Neural progenitor cell (in vitro differentiated cells): ENCODE data around the gene SV2B. TPM values are rescaled to one million over a fixed set of nuclear protein-coding genes. Genes with fewer than 3 reads are reported as not detected.

Source experiments
- DNase-seq: peaks from one replicate; pipeline ENCODE4 v3.0.0-alpha.2; 2016; ENCODE audit warnings: low spot score
- H2AFZ ChIP-seq: fragments of 200-600 bp; sonication (generic); replicated peaks from 2 replicates; pipeline ENCODE4 v1.6.1; 2016; ENCODE audit warnings: antibody characterized with exemption
- H3F3A ChIP-seq: fragments of 200-600 bp; sonication (generic); 2 replicates; pipeline ENCODE4 v1.6.1; 2016; ENCODE audit warnings: antibody characterized with exemption, low read depth
- H3K27ac ChIP-seq: fragments of 200-600 bp; sonication (generic); 2 replicates; pipeline ENCODE4 v1.5.1; 2016; ENCODE audit warnings: mild to moderate bottlenecking
- H3K27me3 ChIP-seq: fragments of 200-600 bp; sonication (generic); 2 replicates; pipeline ENCODE4 v1.6.1; 2016; ENCODE audit warnings: mild to moderate bottlenecking, moderate library complexity
- H3K36me3 ChIP-seq: fragments of 200-600 bp; sonication (generic); 2 replicates; pipeline ENCODE4 v1.5.1; 2016
- H3K4me1 ChIP-seq: fragments of 200-600 bp; sonication (generic); 2 replicates; pipeline ENCODE4 v1.6.1; 2016; ENCODE audit warnings: mixed run types
- H3K4me2 ChIP-seq: fragments of 200-600 bp; sonication (generic); 2 replicates; pipeline ENCODE4 v1.6.1; 2016
- H3K4me3 ChIP-seq: fragments of 200-600 bp; sonication (generic); 2 replicates; pipeline ENCODE4 v1.5.1; 2016
- H3K79me2 ChIP-seq: fragments of 200-600 bp; sonication (generic); 2 replicates; pipeline ENCODE4 v1.6.1; 2016; ENCODE audit warnings: low read depth
- H3K9ac ChIP-seq: fragments of 200-600 bp; sonication (generic); 2 replicates; pipeline ENCODE4 v1.6.1; 2016
- H3K9me3 ChIP-seq: fragments of 200-600 bp; sonication (generic); 2 replicates; pipeline ENCODE4 v1.5.1; 2016; ENCODE audit warnings: low read depth
- H4K20me1 ChIP-seq: fragments of 200-600 bp; sonication (generic); 2 replicates; pipeline ENCODE4 v1.6.1; 2016; ENCODE audit warnings: low read depth
- H3K27ac Mint-ChIP-seq: 3 replicates; pipeline ENCODE4 v1.8.0; 2021; ENCODE audit warnings: mixed read lengths
- H3K27me3 Mint-ChIP-seq: 2 replicates; pipeline ENCODE4 v1.8.0; 2022; ENCODE audit warnings: low read depth, mild to moderate bottlenecking, inconsistent platforms, moderate library complexity, mixed read lengths; ENCODE audit not compliant: insufficient read depth
- H3K36me3 Mint-ChIP-seq: 3 replicates; pipeline ENCODE4 v1.8.0; 2021; ENCODE audit warnings: mixed read lengths
- H3K4me1 Mint-ChIP-seq: 3 replicates; pipeline ENCODE4 v1.8.0; 2021; ENCODE audit warnings: mixed read lengths
- H3K4me3 Mint-ChIP-seq: 3 replicates; pipeline ENCODE4 v1.8.0; 2021; ENCODE audit warnings: mild to moderate bottlenecking, moderate library complexity, mixed read lengths
- H3K9me3 Mint-ChIP-seq: 3 replicates; pipeline ENCODE4 v1.8.0; 2020; ENCODE audit warnings: mixed read lengths
- EZH2 ChIP-seq: fragments of 200-600 bp; sonication (generic); IDR thresholded peaks from 2 replicates; pipeline ENCODE4 v1.6.1; 2017; ENCODE audit warnings: antibody characterized with exemption, mild to moderate bottlenecking, moderate library complexity
- EZH2phosphoT487 ChIP-seq: fragments of 200-600 bp; sonication (generic); IDR thresholded peaks from 2 replicates; pipeline ENCODE4 v1.6.1; 2017; ENCODE audit warnings: antibody characterized with exemption
- total RNA-seq: library from RNA; depleted of rRNA; stranded (reverse); fragments of >200 nt; gene quantifications from 2 replicates; pipeline ENCODE4 v1.2.3, GENCODE V29; 2015; ENCODE audit warnings: low replicate concordance
- TF ChIP-seq, protein P1 (sequence below): fragments of 200-600 bp; sonication (generic); IDR thresholded peaks from 2 replicates; pipeline ENCODE4 v1.5.1; 2017; ENCODE audit warnings: antibody characterized with exemption, mild to moderate bottlenecking

The SV2B gene
- total RNA-seq, 1 donor from 2014 or later, result 0.02 TPM

DNA sequence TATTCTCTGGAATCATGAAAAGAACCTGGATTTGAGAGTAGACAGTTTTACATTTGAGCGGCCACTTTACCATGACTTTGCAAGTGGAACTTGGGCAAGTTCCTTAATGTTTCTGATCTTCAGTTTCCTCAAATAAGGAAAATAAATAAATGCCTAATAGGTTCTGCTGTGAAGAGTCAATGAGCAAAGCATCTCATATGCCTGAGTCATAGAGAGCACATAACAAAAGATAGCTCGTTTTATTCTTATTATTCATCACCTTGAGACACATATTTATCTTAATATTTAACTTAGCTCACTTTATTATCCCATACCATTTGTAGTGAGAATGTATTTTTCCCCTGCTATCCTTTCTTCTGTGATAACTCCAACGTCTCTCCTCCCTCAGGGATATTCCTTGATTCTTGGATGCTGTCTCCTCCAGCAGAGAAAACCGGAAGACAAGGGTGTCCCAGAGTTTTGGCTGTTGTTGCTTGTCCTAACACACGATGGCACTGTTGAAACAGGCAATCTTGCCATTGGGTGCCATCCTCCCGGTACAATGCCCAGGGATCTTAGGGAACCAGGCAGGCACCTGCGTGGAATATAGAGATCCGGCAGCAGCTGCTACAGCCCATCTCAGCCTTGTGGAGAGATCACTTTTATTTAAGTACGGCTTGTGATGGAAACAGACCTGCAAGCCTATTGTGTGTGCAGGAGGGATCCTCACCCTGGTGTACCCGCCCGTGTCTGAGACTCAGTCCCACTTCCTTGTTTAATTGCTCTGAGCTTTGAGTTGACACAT, 44.3 kb upstream of the SV2B start:
- peak; percentile 88 for DNase-seq
- Histone ChIP-seq H3F3A (no peaks in the 10 kb centered on the region), H3K36me3 (no peaks in the 10 kb centered on the region), H3K27ac (no peak overlapping the region), H3K4me1 (no peaks in the 10 kb centered on the region), H2AFZ (peak overlapping the region; percentile 64), H4K20me1 (no peaks in the 10 kb centered on the region), H3K4me3 (no peak overlapping the region), H3K27me3 (peaks cover 70% of the 10 kb centered on the region), H3K9ac (no peak overlapping the region), H3K9me3 (no peaks in the 10 kb centered on the region), H3K79me2 (no peaks in the 10 kb centered on the region), H3K4me2 (peak overlapping the region; percentile 44)
- Mint-ChIP-seq H3K4me3 (no peak overlapping the region), H3K27me3 (peaks cover 20% of the 10 kb centered on the region), H3K9me3 (no peaks in the 10 kb centered on the region), H3K36me3 (no peaks in the 10 kb centered on the region), H3K27ac (no peak overlapping the region), H3K4me1 (no peaks in the 10 kb centered on the region)
- TF ChIP-seq, protein P1, sequence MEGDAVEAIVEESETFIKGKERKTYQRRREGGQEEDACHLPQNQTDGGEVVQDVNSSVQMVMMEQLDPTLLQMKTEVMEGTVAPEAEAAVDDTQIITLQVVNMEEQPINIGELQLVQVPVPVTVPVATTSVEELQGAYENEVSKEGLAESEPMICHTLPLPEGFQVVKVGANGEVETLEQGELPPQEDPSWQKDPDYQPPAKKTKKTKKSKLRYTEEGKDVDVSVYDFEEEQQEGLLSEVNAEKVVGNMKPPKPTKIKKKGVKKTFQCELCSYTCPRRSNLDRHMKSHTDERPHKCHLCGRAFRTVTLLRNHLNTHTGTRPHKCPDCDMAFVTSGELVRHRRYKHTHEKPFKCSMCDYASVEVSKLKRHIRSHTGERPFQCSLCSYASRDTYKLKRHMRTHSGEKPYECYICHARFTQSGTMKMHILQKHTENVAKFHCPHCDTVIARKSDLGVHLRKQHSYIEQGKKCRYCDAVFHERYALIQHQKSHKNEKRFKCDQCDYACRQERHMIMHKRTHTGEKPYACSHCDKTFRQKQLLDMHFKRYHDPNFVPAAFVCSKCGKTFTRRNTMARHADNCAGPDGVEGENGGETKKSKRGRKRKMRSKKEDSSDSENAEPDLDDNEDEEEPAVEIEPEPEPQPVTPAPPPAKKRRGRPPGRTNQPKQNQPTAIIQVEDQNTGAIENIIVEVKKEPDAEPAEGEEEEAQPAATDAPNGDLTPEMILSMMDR, result peak; percentile 90
- TF ChIP-seq EZH2phosphoT487 (no peak), EZH2 (no peak)

GRCh38 chr15:91061230-91061629, 38.8 kb upstream of the SV2B start:
- peaks cover 9% of the 10 kb centered on the region for H3K4me1 ChIP-seq
- no peaks in the 10 kb centered on the region for H3K36me3 ChIP-seq
- H3K9me3 ChIP-seq, result no peaks in the 10 kb centered on the region
- no peaks in the 10 kb centered on the region for H4K20me1 ChIP-seq
- H3K27ac ChIP-seq, result no peak overlapping the region
- no peak overlapping the region for H3K4me3 ChIP-seq
- H3K79me2 ChIP-seq, result no peaks in the 10 kb centered on the region
- Mint-ChIP-seq H3K27ac (no peak overlapping the region), H3K36me3 (no peaks in the 10 kb centered on the region), H3K4me3 (no peak overlapping the region), H3K4me1 (no peaks in the 10 kb centered on the region), H3K9me3 (peaks cover 4% of the 10 kb centered on the region), H3K27me3 (peaks cover 7% of the 10 kb centered on the region)
- no peak overlapping the region for H2AFZ ChIP-seq
- H3F3A ChIP-seq, result peaks cover 6% of the 10 kb centered on the region
- TF ChIP-seq, protein P1, result no peak
- TF ChIP-seq EZH2 (no peak), EZH2phosphoT487 (no peak)
- no peak overlapping the region for H3K4me2 ChIP-seq
- DNase-seq, result no peak
- no peak overlapping the region for H3K9ac ChIP-seq
- peaks cover 34% of the 10 kb centered on the region for H3K27me3 ChIP-seq

- H3F3A ChIP-seq, result peaks cover 6% of the 10 kb centered on the region
- peaks cover 4% of the 10 kb centered on the region for H3K9me3 Mint-ChIP-seq
- no peak overlapping the region for H3K27ac ChIP-seq
- H2AFZ ChIP-seq, result peak overlapping the region; percentile 60
- H3K79me2 ChIP-seq, result no peaks in the 10 kb centered on the region
- no peaks in the 10 kb centered on the region for H4K20me1 ChIP-seq
- peak; percentile 54 for DNase-seq
- H3K36me3 ChIP-seq, result no peaks in the 10 kb centered on the region
- no peak for TF ChIP-seq EZH2phosphoT487
- no peak for TF ChIP-seq EZH2
- TF ChIP-seq, protein P1, result no peak
- peaks cover 7% of the 10 kb centered on the region for H3K27me3 Mint-ChIP-seq
- no peaks in the 10 kb centered on the region for H3K9me3 ChIP-seq
- H3K9ac ChIP-seq, result no peak overlapping the region
- H3K27me3 ChIP-seq, result peaks cover 26% of the 10 kb centered on the region
- no peaks in the 10 kb centered on the region for H3K4me1 Mint-ChIP-seq
- no peaks in the 10 kb centered on the region for H3K36me3 Mint-ChIP-seq
- no peak overlapping the region for H3K27ac Mint-ChIP-seq
- peaks cover 9% of the 10 kb centered on the region for H3K4me1 ChIP-seq
- H3K4me3 Mint-ChIP-seq, result no peak overlapping the region
- H3K4me2 ChIP-seq, result peak overlapping the region; percentile 62
- no peak overlapping the region for H3K4me3 ChIP-seq
Observed at GRCh38 chr15:91061997-91062396, 38.1 kb upstream of the SV2B start.
